Gastrocnemius medialis (tissue), 4 donors: ENCODE results near the gene SMURF1. TPM values are rescaled to one million over a fixed set of nuclear protein-coding genes. Genes with fewer than 3 reads are reported as not detected.

Experiments
- ATAC-seq, 2 donors: fragments of 150-250 bp; one replicate each; pipeline ENCODE4 v1.9.1; 2016
- DNase-seq, 2 donors: peaks; one replicate each; pipeline ENCODE4 v3.0.0-alpha.2; 2019
- H3K27ac ChIP-seq, 4 donors: fragments of 200-600 bp; sonication (generic); 1 replicate in 1 of 4; 2 replicates in 3 of 4; pipeline ENCODE4 v1.5.1; 2016 to 2018; ENCODE audit warnings: mild to moderate bottlenecking in 2 of 4, moderate library complexity in 1 of 4
- H3K27me3 ChIP-seq, 3 donors: fragments of 200-600 bp; sonication (generic) in 2 of 3; 1 replicate in 1 of 3; 2 replicates in 2 of 3; pipeline versions ENCODE4 v1.5.1 to v1.6.0; 2016 to 2019; ENCODE audit warnings: mild to moderate bottlenecking in 1 of 3, moderate library complexity in 1 of 3
- H3K36me3 ChIP-seq, 2 donors: fragments of 200-600 bp; sonication (generic) in 1 of 2; one replicate each; pipeline ENCODE4 v1.5.1; 2017 to 2018
- H3K4me1 ChIP-seq, 2 donors: fragments of 200-600 bp; sonication (generic) in 1 of 2; one replicate each; pipeline ENCODE4 v1.5.1; 2016 to 2017; ENCODE audit warnings: mild to moderate bottlenecking in 2 of 2
- H3K4me3 ChIP-seq, 4 donors: fragments of 200-600 bp; sonication (generic) in 3 of 4; 1 replicate in 1 of 4; 2 replicates in 3 of 4; pipeline ENCODE4 v1.5.1; 2016 to 2019; ENCODE audit warnings: mild to moderate bottlenecking in 2 of 4
- H3K9me3 ChIP-seq, 3 donors: fragments of 200-600 bp; sonication (generic) in 2 of 3; 1 replicate in 1 of 3; 2 replicates in 2 of 3; pipeline ENCODE4 v1.5.1; 2016 to 2019
- POLR2A ChIP-seq, 2 donors: fragments of 450-650 bp; IDR thresholded peaks; one replicate each; pipeline ENCODE4 v1.6.1; 2017; ENCODE audit warnings: antibody characterized with exemption in 2 of 2, mild to moderate bottlenecking in 2 of 2, moderate library complexity in 2 of 2
- in situ Hi-C, 4 donors: fragments of 200-750 bp; cut with MboI; loops; one replicate each; pipeline versions ENCODE4 v1.15.0 to v1.8.0; 2017; ENCODE audit warnings: low sequenced_read_pairs in 4 of 4
- intact Hi-C: fragments of 100-400 bp; cut with DNase I; formaldehyde crosslinking; loops from one replicate; pipeline ENCODE4 v1.15.1; 2023; ENCODE audit warnings: low total_unique reads
- total RNA-seq, 4 donors: library from RNA; depleted of rRNA; stranded (reverse); fragments of >200 nt; gene quantifications; one replicate each; pipeline versions ENCODE4 v1.1.0 to v1.2.3, GENCODE V29; 2016
- TF ChIP-seq, protein P1 (sequence below), 5 experiments: fragments of 450-650 bp in 3 of 5; fragments of 200-600 bp in 2 of 5; sonication (generic) in 2 of 5; IDR thresholded peaks in 4 of 5; conservative IDR thresholded peaks in 1 of 5; 1 replicate in 4 of 5; 2 replicates in 1 of 5; pipeline ENCODE4 v1.5.1; 2016 to 2019; ENCODE audit warnings: antibody characterized with exemption in 5 of 5, mild to moderate bottlenecking in 3 of 5, moderate library complexity in 3 of 5

The SMURF1 gene
- total RNA-seq, 4 donors from 2014 or later, result 15.4 to 44.8 (median 18.3) TPM

GRCh38 chr7:99031496-99031895, 112.4 kb downstream of the SMURF1 start:
- Histone ChIP-seq H3K36me3 (peaks cover 0 to 83% of the 10 kb centered on the region in 2 donors), H3K4me1 (peaks cover 0 to 11% of the 10 kb centered on the region in 2 donors), H3K27me3 (no peaks in the 10 kb centered on the region), H3K9me3 (no peaks in the 10 kb centered on the region), H3K4me3 (no peak overlapping the region), H3K27ac (peak overlapping the region; percentile 64 to 84 (median 72))
- intact Hi-C loops (no loop called here), in situ Hi-C loops (no loop called here)
- ATAC-seq, result no peak
- DNase-seq, result no peak
- TF ChIP-seq, protein P1, sequence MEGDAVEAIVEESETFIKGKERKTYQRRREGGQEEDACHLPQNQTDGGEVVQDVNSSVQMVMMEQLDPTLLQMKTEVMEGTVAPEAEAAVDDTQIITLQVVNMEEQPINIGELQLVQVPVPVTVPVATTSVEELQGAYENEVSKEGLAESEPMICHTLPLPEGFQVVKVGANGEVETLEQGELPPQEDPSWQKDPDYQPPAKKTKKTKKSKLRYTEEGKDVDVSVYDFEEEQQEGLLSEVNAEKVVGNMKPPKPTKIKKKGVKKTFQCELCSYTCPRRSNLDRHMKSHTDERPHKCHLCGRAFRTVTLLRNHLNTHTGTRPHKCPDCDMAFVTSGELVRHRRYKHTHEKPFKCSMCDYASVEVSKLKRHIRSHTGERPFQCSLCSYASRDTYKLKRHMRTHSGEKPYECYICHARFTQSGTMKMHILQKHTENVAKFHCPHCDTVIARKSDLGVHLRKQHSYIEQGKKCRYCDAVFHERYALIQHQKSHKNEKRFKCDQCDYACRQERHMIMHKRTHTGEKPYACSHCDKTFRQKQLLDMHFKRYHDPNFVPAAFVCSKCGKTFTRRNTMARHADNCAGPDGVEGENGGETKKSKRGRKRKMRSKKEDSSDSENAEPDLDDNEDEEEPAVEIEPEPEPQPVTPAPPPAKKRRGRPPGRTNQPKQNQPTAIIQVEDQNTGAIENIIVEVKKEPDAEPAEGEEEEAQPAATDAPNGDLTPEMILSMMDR (IDR thresholded peaks at IDR 0.05 in 4 of 5, conservative IDR thresholded peaks at IDR 0.05 in 1 of 5), result no peak
- TF ChIP-seq POLR2A (IDR thresholded peaks at IDR 0.05), result no peak

DNA sequence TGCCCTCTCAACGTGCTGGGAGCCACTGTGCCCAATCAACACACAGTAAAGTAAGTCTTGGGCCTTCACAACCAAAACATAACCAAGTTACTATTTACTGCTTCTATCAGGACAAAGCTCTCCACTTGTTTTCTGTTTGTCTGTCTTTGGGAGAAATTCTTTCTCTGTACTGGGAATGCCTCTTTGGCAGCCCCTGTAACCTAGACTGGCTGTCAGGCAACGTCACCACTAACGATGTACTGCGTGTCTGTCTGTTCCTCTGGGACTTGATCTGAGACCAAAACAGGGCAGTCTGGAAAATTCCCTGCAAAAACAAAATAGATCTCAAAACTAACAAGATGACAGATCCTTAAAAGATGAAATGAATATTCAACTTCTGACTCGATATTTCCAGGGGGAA, 113.0 kb downstream of the SMURF1 start:
- Histone ChIP-seq H3K4me1 (peaks cover 0 to 11% of the 10 kb centered on the region in 2 donors), H3K36me3 (peaks cover 0 to 79% of the 10 kb centered on the region in 2 donors), H3K4me3 (no peak overlapping the region), H3K9me3 (no peaks in the 10 kb centered on the region), H3K27ac (peak overlapping the region; percentile 64 to 84 (median 75)), H3K27me3 (no peaks in the 10 kb centered on the region)
- in situ Hi-C loops, result no loop called here
- peak; percentile 64 to 68 for ATAC-seq
- DNase-seq, result peak in 1 of 2 donors; percentile 49
- peak in 1 of 2 donors; percentile 12 for TF ChIP-seq POLR2A (IDR thresholded peaks at IDR 0.05)
- TF ChIP-seq, protein P1 (IDR thresholded peaks at IDR 0.05 in 4 of 5, conservative IDR thresholded peaks at IDR 0.05 in 1 of 5), result no peak
- intact Hi-C loops, result no loop called here

DNA sequence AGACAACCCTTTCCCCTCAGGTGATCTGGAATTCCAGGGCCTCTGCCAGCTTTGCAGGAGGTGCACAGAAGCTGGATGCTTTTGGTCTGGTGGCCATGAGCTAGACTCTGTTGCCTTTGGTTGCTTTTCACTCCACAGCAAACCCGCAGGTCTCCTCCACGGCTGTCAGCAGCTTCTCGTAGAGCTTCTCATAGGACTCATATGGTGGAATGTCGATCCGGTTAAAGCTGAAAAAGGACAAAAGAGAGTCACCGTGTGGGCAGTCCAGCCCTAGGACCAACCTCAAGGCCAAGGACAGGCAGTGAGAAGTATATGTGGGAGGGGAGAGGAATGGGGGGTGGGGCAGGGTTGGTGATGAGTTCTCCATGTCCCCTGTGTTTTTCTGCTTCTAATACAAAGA, 113.5 kb downstream of the SMURF1 start:
- DNase-seq (no peak), ATAC-seq (no peak)
- Histone ChIP-seq H3K27me3 (no peaks in the 10 kb centered on the region), H3K4me3 (no peak overlapping the region), H3K4me1 (peaks cover 0 to 11% of the 10 kb centered on the region in 2 donors), H3K27ac (peak overlapping the region; percentile 57 to 84 (median 75)), H3K36me3 (peaks cover 0 to 74% of the 10 kb centered on the region in 2 donors), H3K9me3 (no peaks in the 10 kb centered on the region)
- in situ Hi-C loops, result no loop called here
- no peak for TF ChIP-seq POLR2A (IDR thresholded peaks at IDR 0.05)
- TF ChIP-seq, protein P1 (IDR thresholded peaks at IDR 0.05 in 4 of 5, conservative IDR thresholded peaks at IDR 0.05 in 1 of 5), result no peak
- intact Hi-C loops, result no loop called here

GRCh38 chr7:99029466-99030435, 114.2 kb downstream of the SMURF1 start:
- peak overlapping the region; percentile 57 to 84 (median 75) for H3K27ac ChIP-seq
- in situ Hi-C loops, result no loop called here
- no peak for ATAC-seq
- no peak for TF ChIP-seq POLR2A (IDR thresholded peaks at IDR 0.05)
- TF ChIP-seq, protein P1 (IDR thresholded peaks at IDR 0.05 in 4 of 5, conservative IDR thresholded peaks at IDR 0.05 in 1 of 5), result no peak
- DNase-seq, result no peak
- H3K27me3 ChIP-seq, result no peaks in the 10 kb centered on the region
- H3K4me1 ChIP-seq, result peaks cover 0 to 13% of the 10 kb centered on the region in 2 donors
- no peak overlapping the region for H3K4me3 ChIP-seq
- intact Hi-C loops, result no loop called here
- H3K36me3 ChIP-seq, result peaks cover 0 to 67% of the 10 kb centered on the region in 2 donors
- no peaks in the 10 kb centered on the region for H3K9me3 ChIP-seq
